ENCODE data around the gene RABL2B. TPM values are rescaled to one million over a fixed set of nuclear protein-coding genes. Genes with fewer than 3 reads are reported as not detected.
"Not testable (repeated sequence)": the region's sequence is repeated elsewhere in the genome, so short reads cannot be mapped to it uniquely, and the experiment has no call there.

The RABL2B gene
- total RNA-seq (2014; rRNA removed; shearing (Covaris generic); ENCODE audit: low replicate concordance): 20.3 and 25.6 TPM in 2 replicates

GRCh38 chr22:50783033-50783879 lies at the start of gene RABL2B:
RABL2B (minus strand) TSS chr22:50783636; CDS start chr22:50782294, 1,342 bp downstream.
- in situ Hi-C loops (cut with HindIII; ENCODE audit: low pct_unique_long_range_greater_than_20kb, low sequenced_read_pairs): not testable (repeated sequence)
- peak; percentile 94 for DNase-seq (ENCODE audit: low read depth)

- in situ Hi-C loops (cut with HindIII; ENCODE audit: low pct_unique_long_range_greater_than_20kb, low sequenced_read_pairs); DNase-seq (ENCODE audit: low read depth): not testable (repeated sequence)
These were observed 3.5 kb upstream of the RABL2B start for GRCh38 chr22:50786936-50787335.

DNA sequence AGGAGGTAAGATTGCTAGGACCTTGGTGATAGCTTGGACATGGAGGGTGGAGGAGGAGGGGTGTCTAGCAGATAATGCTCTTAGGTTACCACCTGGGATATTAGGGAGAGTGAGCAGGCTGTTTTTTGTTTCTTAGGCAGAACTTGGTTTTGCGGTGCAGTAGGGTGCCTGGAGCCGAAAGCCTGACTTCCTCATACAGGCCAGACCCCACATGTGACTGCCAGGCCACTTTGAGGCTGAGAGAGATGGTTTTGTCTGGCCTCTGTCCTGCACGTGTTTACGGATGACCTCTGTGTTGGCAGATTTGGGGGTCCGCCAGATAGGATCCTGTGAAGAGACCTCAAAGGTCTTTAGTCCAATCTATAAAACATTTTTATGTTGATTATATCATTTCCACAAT lies 1.9 kb upstream of the RABL2B start:
- DNase-seq (ENCODE audit: low read depth); in situ Hi-C loops (cut with HindIII; ENCODE audit: low pct_unique_long_range_greater_than_20kb, low sequenced_read_pairs): not testable (repeated sequence)

- DNase-seq (ENCODE audit: low read depth); in situ Hi-C loops (cut with HindIII; ENCODE audit: low pct_unique_long_range_greater_than_20kb, low sequenced_read_pairs): not testable (repeated sequence)
These were observed 442 bp upstream of the RABL2B start for GRCh38 chr22:50783880-50784276.

DNA sequence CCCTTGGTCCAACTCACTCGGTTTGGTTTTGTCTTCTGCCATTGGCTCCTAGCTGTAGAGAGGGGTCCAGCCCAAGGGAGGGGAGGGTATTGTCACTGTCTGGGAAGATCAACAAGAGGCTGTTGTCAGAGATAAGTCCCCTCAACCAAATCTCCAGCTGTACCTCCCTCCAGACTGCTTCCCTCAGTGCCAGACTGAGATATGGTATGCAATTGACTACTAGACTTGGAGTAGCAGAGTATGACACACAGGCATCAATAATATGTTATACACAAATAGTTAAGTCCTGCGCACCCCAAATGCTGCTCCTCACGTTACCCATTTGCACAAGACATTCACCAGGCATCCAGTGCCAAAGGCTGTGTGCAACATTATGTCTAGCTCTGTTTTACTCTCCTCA lies 1.2 kb downstream of the RABL2B start:
- in situ Hi-C loops (cut with HindIII; ENCODE audit: low pct_unique_long_range_greater_than_20kb, low sequenced_read_pairs); DNase-seq (ENCODE audit: low read depth): not testable (repeated sequence)

- DNase-seq (ENCODE audit: low read depth); in situ Hi-C loops (cut with HindIII; ENCODE audit: low pct_unique_long_range_greater_than_20kb, low sequenced_read_pairs): not testable (repeated sequence)
These were observed 3.2 kb downstream of the RABL2B start for GRCh38 chr22:50780244-50780643.

- in situ Hi-C loops (cut with HindIII; ENCODE audit: low pct_unique_long_range_greater_than_20kb, low sequenced_read_pairs); DNase-seq (ENCODE audit: low read depth): not testable (repeated sequence)
These were observed 5.8 kb downstream of the RABL2B start for GRCh38 chr22:50777631-50778030.

DNA sequence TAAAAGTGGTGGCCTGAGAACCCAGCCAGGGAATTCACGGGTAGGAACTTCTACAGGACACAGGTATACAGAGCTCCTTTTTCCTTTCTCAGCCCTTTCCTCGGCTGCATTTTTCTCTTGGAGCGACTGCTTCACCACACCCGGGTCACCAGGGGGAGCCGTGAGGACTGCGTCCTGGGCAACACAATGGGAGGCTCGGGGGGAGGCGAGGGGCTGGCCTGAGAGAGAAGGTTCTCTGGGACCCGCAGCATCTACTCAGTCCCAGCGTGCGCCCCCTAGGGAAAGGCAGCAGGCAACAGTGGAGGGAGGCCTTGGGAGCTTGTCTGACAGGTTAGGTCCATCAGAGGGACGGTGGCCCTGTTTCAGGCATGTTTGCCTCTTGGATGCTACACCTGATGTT lies 8.3 kb downstream of the RABL2B start:
- in situ Hi-C loops (cut with HindIII; ENCODE audit: low pct_unique_long_range_greater_than_20kb, low sequenced_read_pairs): not testable (repeated sequence)
- peak; percentile 52 for DNase-seq (ENCODE audit: low read depth)

GRCh38 chr22:50764288-50764687 lies 19.1 kb downstream of the RABL2B start:
- in situ Hi-C loops (cut with HindIII; ENCODE audit: low pct_unique_long_range_greater_than_20kb, low sequenced_read_pairs); DNase-seq (ENCODE audit: low read depth): not testable (repeated sequence)

GRCh38 chr22:50761829-50762228 lies 21.6 kb downstream of the RABL2B start:
- in situ Hi-C loops (cut with HindIII; ENCODE audit: low pct_unique_long_range_greater_than_20kb, low sequenced_read_pairs); DNase-seq (ENCODE audit: low read depth): not testable (repeated sequence)

DNA sequence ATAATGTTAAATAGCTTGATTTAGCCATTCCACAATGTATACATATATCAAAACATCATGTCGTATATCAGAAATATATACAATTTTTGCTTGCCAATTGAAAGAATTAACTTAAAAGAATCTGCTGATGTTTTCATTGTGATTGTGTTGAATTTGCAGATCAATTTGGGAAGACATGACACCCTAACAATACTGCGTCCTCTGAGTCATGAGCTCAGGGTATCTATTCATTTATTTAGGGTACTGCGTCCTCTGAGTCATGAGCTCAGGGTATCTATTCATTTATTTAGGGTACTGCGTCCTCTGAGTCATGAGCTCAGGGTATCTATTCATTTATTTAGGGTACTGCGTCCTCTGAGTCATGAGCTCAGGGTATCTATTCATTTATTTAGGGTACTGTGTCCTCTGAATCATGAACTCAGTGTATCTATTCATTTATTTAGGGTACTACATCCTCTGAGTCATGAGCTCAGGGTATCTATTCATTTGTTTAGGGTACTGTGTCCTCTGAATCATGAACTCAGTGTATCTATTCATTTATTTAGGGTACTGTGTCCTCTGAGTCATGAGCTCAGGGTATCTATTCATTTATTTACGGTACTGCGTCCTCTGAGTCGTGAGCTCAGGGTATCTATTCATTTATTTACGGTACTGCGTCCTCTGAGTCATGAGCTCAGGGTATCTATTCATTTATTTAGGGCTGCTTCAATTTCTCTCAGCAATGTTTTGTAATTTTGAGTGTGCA lies 23.7 kb downstream of the RABL2B start:
- DNase-seq (ENCODE audit: low read depth); in situ Hi-C loops (cut with HindIII; ENCODE audit: low pct_unique_long_range_greater_than_20kb, low sequenced_read_pairs): not testable (repeated sequence)

DNA sequence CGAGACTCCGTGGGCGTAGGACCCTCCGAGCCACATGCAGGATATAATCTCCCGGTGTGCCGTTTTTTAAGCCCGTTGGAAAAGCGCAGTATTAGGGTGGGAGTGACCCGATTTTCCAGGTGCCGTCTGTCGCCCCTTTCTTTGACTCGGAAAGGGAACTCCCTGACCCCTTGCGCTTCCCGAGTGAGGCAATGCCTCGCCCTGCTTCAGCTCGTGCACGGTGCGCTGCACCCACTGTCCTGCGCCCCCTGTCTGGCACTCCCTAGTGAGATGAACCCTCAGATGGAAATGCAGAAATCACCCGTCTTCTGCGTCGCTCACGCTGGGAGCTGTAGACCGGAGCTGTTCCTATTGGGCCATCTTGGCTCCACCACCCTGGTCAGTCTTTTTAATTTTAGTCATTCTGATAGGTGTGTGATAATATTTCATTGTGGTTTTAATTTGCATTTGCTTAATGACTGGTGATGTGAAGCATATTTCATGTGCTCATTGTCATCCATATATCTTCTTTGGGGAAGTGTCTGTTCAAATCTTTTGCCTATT lies 26.4 kb downstream of the RABL2B start:
- in situ Hi-C loops (cut with HindIII; ENCODE audit: low pct_unique_long_range_greater_than_20kb, low sequenced_read_pairs): not testable (repeated sequence)
- peak; percentile 28 for DNase-seq (ENCODE audit: low read depth)

DNA sequence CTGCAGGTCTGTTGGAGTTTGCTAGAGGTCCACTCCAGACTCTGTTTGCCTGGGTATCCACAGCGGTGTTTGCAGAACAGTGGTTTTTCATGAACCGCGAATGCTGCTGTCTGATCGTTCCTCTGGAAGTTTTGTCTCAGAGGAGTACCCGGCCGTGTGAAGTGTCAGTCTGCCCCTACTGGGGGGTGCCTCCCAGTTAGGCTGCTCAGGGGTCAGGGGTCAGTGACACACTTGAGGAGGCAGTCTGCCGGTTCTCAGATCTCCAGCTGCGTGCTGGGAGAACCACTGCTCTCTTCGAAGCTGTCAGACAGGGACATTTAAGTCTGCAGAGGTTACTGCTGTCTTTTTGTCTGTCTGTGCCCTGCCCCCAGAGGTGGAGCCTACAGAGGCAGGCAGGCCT lies 27.0 kb downstream of the RABL2B start:
- DNase-seq (ENCODE audit: low read depth); in situ Hi-C loops (cut with HindIII; ENCODE audit: low pct_unique_long_range_greater_than_20kb, low sequenced_read_pairs): not testable (repeated sequence)

GRCh38 chr22:50755251-50755650 lies 28.2 kb downstream of the RABL2B start:
- DNase-seq (ENCODE audit: low read depth); in situ Hi-C loops (cut with HindIII; ENCODE audit: low pct_unique_long_range_greater_than_20kb, low sequenced_read_pairs): not testable (repeated sequence)

DNA sequence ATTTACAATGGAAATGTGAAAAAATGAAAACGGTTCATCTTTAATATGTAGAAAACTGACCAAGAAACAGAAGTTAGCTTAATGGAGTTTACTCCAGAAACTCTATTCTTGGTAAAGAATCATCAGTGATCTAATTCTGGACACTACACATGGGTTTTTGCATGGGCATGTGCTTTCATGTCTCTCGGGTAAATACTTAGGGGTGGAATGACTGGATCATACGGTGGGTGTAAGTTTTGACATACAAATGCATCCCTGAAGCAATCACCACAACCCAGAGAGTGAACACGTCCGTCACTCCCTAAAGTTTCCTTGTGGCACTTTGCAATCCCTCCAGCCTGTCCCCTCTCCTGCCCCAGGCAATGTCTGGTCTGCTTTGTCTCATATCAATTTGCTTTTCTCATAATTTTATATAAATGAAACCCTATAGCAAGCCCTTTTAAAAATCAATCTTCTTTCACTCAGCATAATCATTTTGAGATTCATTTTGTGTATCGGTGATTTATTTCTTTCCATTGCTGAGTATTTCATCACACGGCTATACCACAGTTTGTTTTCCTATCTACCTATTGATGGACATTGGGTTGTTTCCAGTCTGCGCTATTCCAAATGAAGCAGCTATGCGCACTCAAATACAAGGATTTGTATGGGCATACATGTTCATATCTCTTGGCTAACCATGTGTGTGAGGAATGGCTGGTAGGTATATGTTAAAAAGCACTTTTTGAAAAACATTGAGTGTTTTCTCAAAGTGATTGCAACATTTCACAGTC lies 33.9 kb downstream of the RABL2B start:
- in situ Hi-C loops (cut with HindIII; ENCODE audit: low pct_unique_long_range_greater_than_20kb, low sequenced_read_pairs); DNase-seq (ENCODE audit: low read depth): not testable (repeated sequence)

DNA sequence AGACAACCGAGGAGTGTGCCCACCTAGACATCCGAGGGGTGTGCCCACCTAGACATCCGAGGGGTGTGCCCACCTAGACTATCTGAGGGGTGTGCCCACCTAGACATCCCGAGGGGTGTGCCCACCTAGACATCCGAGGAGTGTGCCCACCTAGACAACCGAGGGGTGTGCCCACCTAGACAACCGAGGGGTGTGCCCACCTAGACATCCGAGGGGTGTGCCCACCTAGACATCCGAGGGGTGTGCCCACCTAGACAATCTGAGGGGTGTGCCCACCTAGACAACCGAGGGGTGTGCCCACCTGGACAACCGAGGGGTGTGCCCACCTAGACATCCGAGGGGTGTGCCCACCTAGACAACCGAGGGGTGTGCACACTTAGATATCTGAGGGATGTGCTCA lies 34.8 kb downstream of the RABL2B start:
- DNase-seq (ENCODE audit: low read depth); in situ Hi-C loops (cut with HindIII; ENCODE audit: low pct_unique_long_range_greater_than_20kb, low sequenced_read_pairs): not testable (repeated sequence)

DNA sequence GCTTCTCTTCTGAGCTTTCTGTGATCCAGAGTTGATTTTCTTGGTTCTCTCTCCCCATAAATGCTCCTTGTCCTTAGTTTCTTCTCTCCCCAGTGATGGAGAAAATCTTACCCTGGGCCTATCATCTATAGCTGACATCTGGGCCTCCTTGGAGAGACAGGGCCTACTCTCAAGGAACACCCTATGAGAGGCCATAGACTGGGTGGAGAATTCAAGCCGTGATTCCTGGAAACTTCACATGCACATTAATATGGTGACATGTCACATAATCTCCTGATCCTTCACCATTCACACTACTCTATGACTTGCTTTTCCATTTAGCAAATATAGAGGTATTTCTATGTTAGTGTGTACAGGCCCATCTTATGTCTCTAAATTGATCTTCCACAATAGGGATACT lies 35.9 kb downstream of the RABL2B start:
- DNase-seq (ENCODE audit: low read depth); in situ Hi-C loops (cut with HindIII; ENCODE audit: low pct_unique_long_range_greater_than_20kb, low sequenced_read_pairs): not testable (repeated sequence)

DNA sequence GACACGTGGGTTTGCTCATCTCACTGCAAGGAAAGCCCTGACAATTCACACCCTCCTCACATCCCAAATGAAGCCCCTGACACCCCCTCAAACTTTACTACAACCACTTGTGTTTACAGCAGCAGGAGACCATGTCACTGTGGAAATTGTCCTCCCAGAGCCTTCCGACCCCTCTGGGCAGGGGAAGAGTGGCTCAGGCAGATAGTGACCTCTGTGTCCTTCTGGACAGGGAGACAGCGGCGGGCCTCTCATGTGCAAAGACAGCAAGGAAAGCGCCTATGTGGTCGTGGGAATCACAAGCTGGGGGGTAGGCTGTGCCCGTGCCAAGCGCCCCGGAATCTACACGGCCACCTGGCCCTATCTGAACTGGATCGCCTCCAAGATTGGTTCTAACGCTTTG lies 39.0 kb downstream of the RABL2B start:
- in situ Hi-C loops (cut with HindIII; ENCODE audit: low pct_unique_long_range_greater_than_20kb, low sequenced_read_pairs); DNase-seq (ENCODE audit: low read depth): not testable (repeated sequence)
